Vagina (tissue), 2 donors: Measurements from ENCODE around the gene RAB22A. TPM values are rescaled to one million over a fixed set of nuclear protein-coding genes. Genes with fewer than 3 reads are reported as not detected.
A peak's percentile ranks its signal among the peaks of the same experiment; 100 is the strongest.

Source experiments
- DNase-seq, 2 donors: peaks; one replicate each; pipeline ENCODE4 v3.0.0-alpha.2; 2017; ENCODE audit errors: extremely low spot score in 2 of 2
- H3K27ac ChIP-seq: fragments of 200-600 bp; sonication (generic); one replicate; pipeline ENCODE4 v1.5.1; 2019
- H3K27me3 ChIP-seq: fragments of 200-600 bp; sonication (generic); one replicate; pipeline ENCODE4 v1.5.1; 2019
- H3K36me3 ChIP-seq, 2 donors: fragments of 200-600 bp; sonication (generic); one replicate each; pipeline ENCODE4 v1.5.1; 2017 to 2019
- H3K4me1 ChIP-seq: fragments of 200-600 bp; sonication (generic); one replicate; pipeline ENCODE4 v1.5.1; 2019
- H3K4me3 ChIP-seq, 2 donors: fragments of 200-600 bp; sonication (generic); 1 replicate in 1 of 2; 2 replicates in 1 of 2; pipeline ENCODE4 v1.5.1; 2016 to 2019
- H3K9me3 ChIP-seq: fragments of 200-600 bp; sonication (generic); one replicate; pipeline ENCODE4 v1.5.1; 2019
- POLR2A ChIP-seq, 2 donors: fragments of 450-650 bp; IDR thresholded peaks; one replicate each; pipeline ENCODE4 v1.6.1; 2017; ENCODE audit warnings: antibody characterized with exemption in 2 of 2, mild to moderate bottlenecking in 2 of 2, moderate library complexity in 2 of 2
- POLR2AphosphoS5 ChIP-seq, 2 donors: sonication (generic); formaldehyde crosslinking; IDR thresholded peaks; one replicate each; pipeline ENCODE4 v1.9.0; 2017; ENCODE audit warnings: antibody characterized with exemption in 2 of 2, mild to moderate bottlenecking in 2 of 2, low read depth in 1 of 2; ENCODE audit not compliant: insufficient read depth in 1 of 2
- intact Hi-C: fragments of 100-400 bp; cut with DNase I; formaldehyde crosslinking; loops from one replicate; pipeline ENCODE4 v1.15.1; 2023
- total RNA-seq: library from RNA; depleted of rRNA; stranded (reverse); fragments of >200 nt; gene quantifications from one replicate; pipeline ENCODE4 v1.2.3, GENCODE V29; 2016
- TF ChIP-seq, protein P1 (sequence below), 3 experiments: fragments of 450-650 bp in 2 of 3; fragments of 200-600 bp in 1 of 3; sonication (generic) in 1 of 3; IDR thresholded peaks; one replicate each; pipeline ENCODE4 v1.5.1; 2017 to 2019; ENCODE audit warnings: antibody characterized with exemption in 3 of 3, mild to moderate bottlenecking in 2 of 3, moderate library complexity in 2 of 3

RAB22A gene, protein sequence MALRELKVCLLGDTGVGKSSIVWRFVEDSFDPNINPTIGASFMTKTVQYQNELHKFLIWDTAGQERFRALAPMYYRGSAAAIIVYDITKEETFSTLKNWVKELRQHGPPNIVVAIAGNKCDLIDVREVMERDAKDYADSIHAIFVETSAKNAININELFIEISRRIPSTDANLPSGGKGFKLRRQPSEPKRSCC
- total RNA-seq = 15.2 TPM

DNA sequence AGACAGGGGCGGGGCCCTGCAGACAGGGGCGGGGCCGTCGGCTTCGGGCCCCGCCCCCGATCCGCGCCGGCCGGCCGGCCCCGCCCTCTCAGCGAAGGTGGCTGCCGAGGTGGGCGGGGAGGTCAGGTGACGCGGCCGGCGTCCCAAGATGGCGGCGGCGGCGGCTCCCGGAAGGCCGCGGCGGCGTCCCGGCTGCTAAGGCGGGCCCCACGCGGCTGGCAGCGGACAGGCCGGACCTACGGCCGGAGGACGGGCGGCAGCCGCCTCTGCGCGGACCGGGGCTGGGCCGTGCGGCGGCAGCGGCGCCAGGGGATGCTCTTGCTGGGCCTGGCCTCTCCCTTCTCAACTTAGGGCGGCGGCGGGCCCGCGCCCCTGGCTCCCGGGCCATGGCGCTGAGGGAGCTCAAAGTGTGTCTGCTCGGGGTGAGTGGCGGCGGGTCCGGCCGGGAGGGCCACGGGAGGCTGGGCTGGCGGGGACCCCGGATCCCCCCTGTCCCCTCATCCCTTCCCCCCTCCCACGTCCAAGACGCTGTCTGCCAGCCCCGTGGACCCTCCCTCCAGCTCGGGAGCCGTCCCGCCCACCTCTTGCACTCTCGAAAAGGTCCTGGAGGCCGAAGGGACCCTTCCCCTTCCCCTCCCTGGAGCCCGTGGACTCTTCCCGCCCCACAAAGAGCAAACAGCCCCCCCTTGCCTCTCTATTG is at the start of gene RAB22A:
RAB22A (plus strand) TSS at position 125 of the 700 bp plus-strand sequence; CDS start at position 387, 262 bp downstream.
- intact Hi-C loops = loop anchor here (10.0 kb wide), 1 partner anchor 65 kb away; no protein-coding TSS in a partner anchor
- peak in 1 of 2 donors; percentile 91 for TF ChIP-seq POLR2A (IDR thresholded peaks at IDR 0.05)
- TF ChIP-seq, protein P1, sequence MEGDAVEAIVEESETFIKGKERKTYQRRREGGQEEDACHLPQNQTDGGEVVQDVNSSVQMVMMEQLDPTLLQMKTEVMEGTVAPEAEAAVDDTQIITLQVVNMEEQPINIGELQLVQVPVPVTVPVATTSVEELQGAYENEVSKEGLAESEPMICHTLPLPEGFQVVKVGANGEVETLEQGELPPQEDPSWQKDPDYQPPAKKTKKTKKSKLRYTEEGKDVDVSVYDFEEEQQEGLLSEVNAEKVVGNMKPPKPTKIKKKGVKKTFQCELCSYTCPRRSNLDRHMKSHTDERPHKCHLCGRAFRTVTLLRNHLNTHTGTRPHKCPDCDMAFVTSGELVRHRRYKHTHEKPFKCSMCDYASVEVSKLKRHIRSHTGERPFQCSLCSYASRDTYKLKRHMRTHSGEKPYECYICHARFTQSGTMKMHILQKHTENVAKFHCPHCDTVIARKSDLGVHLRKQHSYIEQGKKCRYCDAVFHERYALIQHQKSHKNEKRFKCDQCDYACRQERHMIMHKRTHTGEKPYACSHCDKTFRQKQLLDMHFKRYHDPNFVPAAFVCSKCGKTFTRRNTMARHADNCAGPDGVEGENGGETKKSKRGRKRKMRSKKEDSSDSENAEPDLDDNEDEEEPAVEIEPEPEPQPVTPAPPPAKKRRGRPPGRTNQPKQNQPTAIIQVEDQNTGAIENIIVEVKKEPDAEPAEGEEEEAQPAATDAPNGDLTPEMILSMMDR (IDR thresholded peaks at IDR 0.05) = no peak
- Histone ChIP-seq H3K36me3 (peaks cover 0 to 9% of the 10 kb centered on the region in 2 donors), H3K9me3 (no peaks in the 10 kb centered on the region), H3K27me3 (no peaks in the 10 kb centered on the region), H3K4me1 (peaks cover 40% of the 10 kb centered on the region), H3K4me3 (peak within 1 kb of the TSS; percentile 89 to 98), H3K27ac (peak within 1 kb of the TSS; percentile 87)
- DNase-seq = no peak

DNA sequence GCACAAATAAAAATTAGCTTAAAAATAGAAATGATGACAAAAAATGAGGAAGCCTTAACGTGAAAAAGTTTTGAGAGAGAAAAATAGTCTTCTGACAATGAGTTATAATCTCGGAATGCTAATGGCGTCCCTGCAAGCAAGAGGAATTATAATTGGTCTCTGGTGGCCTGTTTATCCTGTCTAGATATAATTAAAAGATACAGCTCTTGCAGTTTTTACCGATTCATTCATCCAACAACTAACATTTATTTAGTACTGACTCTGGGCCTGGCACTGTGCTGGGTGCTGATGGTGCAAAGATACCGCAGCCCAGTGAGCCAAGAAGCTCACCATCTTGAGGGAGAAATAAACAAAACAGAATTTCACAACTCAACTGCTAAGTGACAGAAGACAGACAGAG is 49.5 kb upstream of the RAB22A start:
- intact Hi-C loops = no loop called here
- no peak for DNase-seq
- H3K27ac ChIP-seq = no peak overlapping the region
- no peaks in the 10 kb centered on the region for H3K36me3 ChIP-seq
- H3K4me3 ChIP-seq = no peak overlapping the region
- no peaks in the 10 kb centered on the region for H3K27me3 ChIP-seq
- TF ChIP-seq POLR2AphosphoS5 (IDR thresholded peaks at IDR 0.05; ENCODE audit: insufficient read depth in 1 of 2, low read depth in 1 of 2) (no peak), POLR2A (IDR thresholded peaks at IDR 0.05) (no peak)
- TF ChIP-seq, protein P1 (IDR thresholded peaks at IDR 0.05) = no peak
- no peaks in the 10 kb centered on the region for H3K9me3 ChIP-seq
- no peaks in the 10 kb centered on the region for H3K4me1 ChIP-seq

DNA sequence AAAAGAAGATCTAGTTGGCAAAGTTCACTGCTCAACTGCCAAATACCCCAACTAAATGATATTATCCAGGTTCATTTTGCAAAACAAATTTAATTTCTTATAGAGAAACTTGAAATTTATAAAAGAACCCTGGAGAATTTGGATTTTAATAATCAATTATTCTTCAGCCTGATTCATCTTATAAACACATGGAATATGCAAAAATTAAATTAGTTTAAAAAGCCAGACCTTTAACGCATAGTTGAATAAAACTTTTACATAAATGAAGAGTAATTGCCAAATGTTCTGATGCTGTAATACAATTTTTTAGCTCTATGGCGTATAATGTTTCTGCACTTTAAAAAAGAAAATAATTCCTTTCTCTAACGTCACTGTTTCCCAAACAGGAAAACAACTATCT is 47.9 kb upstream of the RAB22A start:
- H3K4me3 ChIP-seq = no peak overlapping the region
- no peak for DNase-seq
- intact Hi-C loops = no loop called here
- no peaks in the 10 kb centered on the region for H3K9me3 ChIP-seq
- peaks cover 0 to 6% of the 10 kb centered on the region in 2 donors for H3K36me3 ChIP-seq
- H3K27ac ChIP-seq = no peak overlapping the region
- no peaks in the 10 kb centered on the region for H3K4me1 ChIP-seq
- H3K27me3 ChIP-seq = no peaks in the 10 kb centered on the region
- TF ChIP-seq, protein P1 (IDR thresholded peaks at IDR 0.05) = no peak
- TF ChIP-seq POLR2AphosphoS5 (IDR thresholded peaks at IDR 0.05; ENCODE audit: insufficient read depth in 1 of 2, low read depth in 1 of 2) (no peak), POLR2A (IDR thresholded peaks at IDR 0.05) (no peak)

DNA sequence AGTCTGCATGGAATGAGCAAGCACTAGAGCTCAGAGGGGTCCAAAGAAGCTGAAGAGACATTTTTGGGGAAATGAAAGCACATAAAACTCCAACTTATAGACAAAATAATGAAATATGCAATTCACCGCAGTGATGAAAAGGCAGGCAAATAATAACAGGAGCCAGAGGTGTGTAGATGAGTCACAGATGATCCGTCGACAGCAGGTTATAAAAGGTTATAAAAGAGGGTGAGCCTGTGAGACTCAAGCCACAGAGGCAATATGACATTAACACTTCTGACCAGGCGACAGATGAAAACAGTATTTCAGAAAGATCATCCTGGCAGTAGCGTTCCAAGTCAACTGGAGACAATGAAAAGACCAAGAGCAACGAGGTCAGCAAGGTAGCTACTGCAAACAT is 45.2 kb upstream of the RAB22A start:
- Histone ChIP-seq H3K4me1 (no peaks in the 10 kb centered on the region), H3K36me3 (peaks cover 0 to 6% of the 10 kb centered on the region in 2 donors), H3K9me3 (no peaks in the 10 kb centered on the region), H3K27me3 (no peaks in the 10 kb centered on the region), H3K4me3 (no peak overlapping the region), H3K27ac (no peak overlapping the region)
- intact Hi-C loops = no loop called here
- no peak for DNase-seq
- TF ChIP-seq POLR2AphosphoS5 (IDR thresholded peaks at IDR 0.05; ENCODE audit: insufficient read depth in 1 of 2, low read depth in 1 of 2) (no peak), POLR2A (IDR thresholded peaks at IDR 0.05) (no peak)
- TF ChIP-seq, protein P1 (IDR thresholded peaks at IDR 0.05) = no peak
